ENCODE data around the gene KIF21A.
A peak's percentile ranks its signal among the peaks of the same experiment; 100 is the strongest.

The KIF21A gene

GRCh38 chr12:39393890-39394289 lies 49.0 kb downstream of the KIF21A start:
- FAIRE-seq (no peak), DNase-seq (ENCODE audit: insufficient read length, low spot score) (no peak)
- TF ChIP-seq PAX5 (IDR thresholded peaks at IDR 0.05; ENCODE audit: insufficient read depth, low read length, severe bottlenecking): no peak
- no peak for TF ChIP-seq POLR2AphosphoS5 (IDR thresholded peaks at IDR 0.05; ENCODE audit: low read depth, low read length)
- no peak for TF ChIP-seq TAF1 (IDR thresholded peaks at IDR 0.05; ENCODE audit: low read depth, low read length)
- TF ChIP-seq POLR2A (IDR thresholded peaks at IDR 0.05; ENCODE audit: low read depth, low read length): no peak
- no peak for TF ChIP-seq POU2F2 (IDR thresholded peaks at IDR 0.05; ENCODE audit: low read depth, low read length)
- TF ChIP-seq SPI1 (IDR thresholded peaks at IDR 0.05; ENCODE audit: low read depth, low read length): no peak

GRCh38 chr12:39393179-39393578 lies 49.7 kb downstream of the KIF21A start:
- no peak for FAIRE-seq
- TF ChIP-seq POLR2AphosphoS5 (IDR thresholded peaks at IDR 0.05; ENCODE audit: low read depth, low read length) (no peak), POLR2A (IDR thresholded peaks at IDR 0.05; ENCODE audit: low read depth, low read length) (no peak), POU2F2 (IDR thresholded peaks at IDR 0.05; ENCODE audit: low read depth, low read length) (no peak), SPI1 (IDR thresholded peaks at IDR 0.05; ENCODE audit: low read depth, low read length) (no peak), PAX5 (IDR thresholded peaks at IDR 0.05; ENCODE audit: insufficient read depth, low read length, severe bottlenecking) (no peak)
- DNase-seq (ENCODE audit: insufficient read length, low spot score): no peak

- no peak for DNase-seq (ENCODE audit: insufficient read length, low spot score)
- TF ChIP-seq POU2F2 (IDR thresholded peaks at IDR 0.05; ENCODE audit: low read depth, low read length): no peak
- no peak for TF ChIP-seq PAX5 (IDR thresholded peaks at IDR 0.05; ENCODE audit: insufficient read depth, low read length, severe bottlenecking)
- TF ChIP-seq TAF1 (IDR thresholded peaks at IDR 0.05; ENCODE audit: low read depth, low read length): no peak
- no peak for TF ChIP-seq POLR2AphosphoS5 (IDR thresholded peaks at IDR 0.05; ENCODE audit: low read depth, low read length)
- TF ChIP-seq SPI1 (IDR thresholded peaks at IDR 0.05; ENCODE audit: low read depth, low read length): no peak
- TF ChIP-seq POLR2A (IDR thresholded peaks at IDR 0.05; ENCODE audit: low read depth, low read length): no peak
- no peak for FAIRE-seq
Measured at GRCh38 chr12:39392154-39392925, 50.6 kb downstream of the KIF21A start.

- TF ChIP-seq POLR2AphosphoS5 (IDR thresholded peaks at IDR 0.05; ENCODE audit: low read depth, low read length) (no peak), TAF1 (IDR thresholded peaks at IDR 0.05; ENCODE audit: low read depth, low read length) (no peak), SPI1 (IDR thresholded peaks at IDR 0.05; ENCODE audit: low read depth, low read length) (no peak), POLR2A (IDR thresholded peaks at IDR 0.05; ENCODE audit: low read depth, low read length) (no peak), POU2F2 (IDR thresholded peaks at IDR 0.05; ENCODE audit: low read depth, low read length) (no peak), PAX5 (IDR thresholded peaks at IDR 0.05; ENCODE audit: insufficient read depth, low read length, severe bottlenecking) (no peak)
- DNase-seq (ENCODE audit: insufficient read length, low spot score) (no peak), FAIRE-seq (no peak)
Measured at GRCh38 chr12:39390752-39391151, 52.2 kb downstream of the KIF21A start.

- peak; percentile 64 for FAIRE-seq
- no peak for TF ChIP-seq POLR2A (IDR thresholded peaks at IDR 0.05; ENCODE audit: low read depth, low read length)
- TF ChIP-seq POLR2AphosphoS5 (IDR thresholded peaks at IDR 0.05; ENCODE audit: low read depth, low read length): no peak
- TF ChIP-seq SPI1 (IDR thresholded peaks at IDR 0.05; ENCODE audit: low read depth, low read length): no peak
- TF ChIP-seq PAX5 (IDR thresholded peaks at IDR 0.05; ENCODE audit: insufficient read depth, low read length, severe bottlenecking): no peak
- no peak for TF ChIP-seq TAF1 (IDR thresholded peaks at IDR 0.05; ENCODE audit: low read depth, low read length)
- TF ChIP-seq POU2F2 (IDR thresholded peaks at IDR 0.05; ENCODE audit: low read depth, low read length): no peak
- DNase-seq (ENCODE audit: insufficient read length, low spot score): no peak
Measured at GRCh38 chr12:39389399-39390150, 53.3 kb downstream of the KIF21A start.

GRCh38 chr12:39386335-39386734 lies 56.6 kb downstream of the KIF21A start:
- DNase-seq (ENCODE audit: insufficient read length, low spot score) (no peak), FAIRE-seq (no peak)

GRCh38 chr12:39383114-39383513 lies 59.8 kb downstream of the KIF21A start:
- FAIRE-seq: no peak
- no peak for DNase-seq (ENCODE audit: insufficient read length, low spot score)
- no peak for TF ChIP-seq POLR2A (IDR thresholded peaks at IDR 0.05; ENCODE audit: low read depth, low read length)
- TF ChIP-seq PAX5 (IDR thresholded peaks at IDR 0.05; ENCODE audit: insufficient read depth, low read length, severe bottlenecking): no peak
- no peak for TF ChIP-seq SPI1 (IDR thresholded peaks at IDR 0.05; ENCODE audit: low read depth, low read length)
- TF ChIP-seq POLR2AphosphoS5 (IDR thresholded peaks at IDR 0.05; ENCODE audit: low read depth, low read length): no peak
- TF ChIP-seq TAF1 (IDR thresholded peaks at IDR 0.05; ENCODE audit: low read depth, low read length): no peak
- TF ChIP-seq POU2F2 (IDR thresholded peaks at IDR 0.05; ENCODE audit: low read depth, low read length): no peak

More at GRCh38 chr12:39386335-39386734, 56.6 kb downstream of the KIF21A start:
- no peak for TF ChIP-seq POU2F2 (IDR thresholded peaks at IDR 0.05; ENCODE audit: low read depth, low read length)
- TF ChIP-seq POLR2A (IDR thresholded peaks at IDR 0.05; ENCODE audit: low read depth, low read length): no peak
- no peak for TF ChIP-seq TAF1 (IDR thresholded peaks at IDR 0.05; ENCODE audit: low read depth, low read length)
- no peak for TF ChIP-seq POLR2AphosphoS5 (IDR thresholded peaks at IDR 0.05; ENCODE audit: low read depth, low read length)
- TF ChIP-seq SPI1 (IDR thresholded peaks at IDR 0.05; ENCODE audit: low read depth, low read length): no peak
- no peak for TF ChIP-seq PAX5 (IDR thresholded peaks at IDR 0.05; ENCODE audit: insufficient read depth, low read length, severe bottlenecking)

- FAIRE-seq: no peak
Measured at GRCh38 chr12:39380090-39380489, 62.8 kb downstream of the KIF21A start.

GRCh38 chr12:39378341-39378740 lies 64.6 kb downstream of the KIF21A start:
- no peak for DNase-seq (ENCODE audit: insufficient read length, low spot score)

More at GRCh38 chr12:39380090-39380489, 62.8 kb downstream of the KIF21A start:
- TF ChIP-seq POLR2A (IDR thresholded peaks at IDR 0.05; ENCODE audit: low read depth, low read length) (no peak), TAF1 (IDR thresholded peaks at IDR 0.05; ENCODE audit: low read depth, low read length) (no peak), SPI1 (IDR thresholded peaks at IDR 0.05; ENCODE audit: low read depth, low read length) (no peak), POLR2AphosphoS5 (IDR thresholded peaks at IDR 0.05; ENCODE audit: low read depth, low read length) (no peak), PAX5 (IDR thresholded peaks at IDR 0.05; ENCODE audit: insufficient read depth, low read length, severe bottlenecking) (no peak), POU2F2 (IDR thresholded peaks at IDR 0.05; ENCODE audit: low read depth, low read length) (no peak)
- DNase-seq (ENCODE audit: insufficient read length, low spot score): no peak

More at GRCh38 chr12:39378341-39378740, 64.6 kb downstream of the KIF21A start:
- TF ChIP-seq SPI1 (IDR thresholded peaks at IDR 0.05; ENCODE audit: low read depth, low read length) (no peak), TAF1 (IDR thresholded peaks at IDR 0.05; ENCODE audit: low read depth, low read length) (no peak), POLR2AphosphoS5 (IDR thresholded peaks at IDR 0.05; ENCODE audit: low read depth, low read length) (no peak), POU2F2 (IDR thresholded peaks at IDR 0.05; ENCODE audit: low read depth, low read length) (no peak), PAX5 (IDR thresholded peaks at IDR 0.05; ENCODE audit: insufficient read depth, low read length, severe bottlenecking) (no peak), POLR2A (IDR thresholded peaks at IDR 0.05; ENCODE audit: low read depth, low read length) (no peak)
- FAIRE-seq: no peak

All from GM12891 (cell line).